HG03520 (cell line): ENCODE results near the gene ZNF350.
"Not testable (repeated sequence)": the region's sequence is repeated elsewhere in the genome, so short reads cannot be mapped to it uniquely, and the experiment has no call there.

Experiments
- ATAC-seq: cut with Tn5 transposase; IDR thresholded peaks from one replicate; pipeline ENCODE4 v1.9.1; 2021; ENCODE audit warnings: mild to moderate bottlenecking, moderate library complexity; ENCODE audit not compliant: unreplicated experiment

Gene ZNF350

GRCh38 chr19:51986309-51987291 lies at the start of gene ZNF350:
Gene ZNF350 (minus strand): TSS chr19:51986840. CDS start chr19:51974360, 12,480 bp downstream.
- no peak for ATAC-seq

- no peak for ATAC-seq
These were observed 47.5 kb upstream of the ZNF350 start for GRCh38 chr19:52034051-52034728.

- peak; percentile 26 for ATAC-seq
These were observed 42.1 kb upstream of the ZNF350 start for GRCh38 chr19:52028780-52029123.

- peak; percentile 86 for ATAC-seq
These were observed 41.6 kb upstream of the ZNF350 start, which contains the start of gene ZNF614 for GRCh38 chr19:52028027-52028779. Gene ZNF614 (minus strand): TSS chr19:52028379. CDS start chr19:52025745, 2,634 bp downstream.

GRCh38 chr19:52026255-52026990 lies 39.8 kb upstream of the ZNF350 start:
- not testable (repeated sequence) for ATAC-seq

GRCh38 chr19:52024478-52024877 lies 37.8 kb upstream of the ZNF350 start:
- ATAC-seq: not testable (repeated sequence)

GRCh38 chr19:52022193-52022592 lies 35.6 kb upstream of the ZNF350 start:
- no peak for ATAC-seq

GRCh38 chr19:52020506-52020905 lies 33.9 kb upstream of the ZNF350 start:
- no peak for ATAC-seq

- no peak for ATAC-seq
These were observed 24.0 kb upstream of the ZNF350 start for GRCh38 chr19:52010674-52011073.

GRCh38 chr19:52007806-52008557 lies 21.3 kb upstream of the ZNF350 start, which contains the start of gene ZNF615:
Gene ZNF615 (minus strand): TSS chr19:52008211. CDS start chr19:52003711, 4,500 bp downstream.
- no peak for ATAC-seq

GRCh38 chr19:52007451-52007805 lies 20.8 kb upstream of the ZNF350 start:
- no peak for ATAC-seq

GRCh38 chr19:51994048-51994644 lies 7.5 kb upstream of the ZNF350 start:
- ATAC-seq: no peak

- ATAC-seq: no peak
These were observed 6.8 kb upstream of the ZNF350 start for GRCh38 chr19:51993422-51993821.

GRCh38 chr19:51983361-51983760 lies 3.3 kb downstream of the ZNF350 start:
- ATAC-seq: no peak

- not testable (repeated sequence) for ATAC-seq
These were observed 5.7 kb downstream of the ZNF350 start for GRCh38 chr19:51980926-51981325.

GRCh38 chr19:51980116-51980736 lies 6.4 kb downstream of the ZNF350 start:
- ATAC-seq: no peak

- no peak for ATAC-seq
These were observed 7.8 kb downstream of the ZNF350 start for GRCh38 chr19:51978882-51979281.

GRCh38 chr19:51977346-51977745 lies 9.3 kb downstream of the ZNF350 start:
- ATAC-seq: no peak

- ATAC-seq: no peak
These were observed 9.8 kb downstream of the ZNF350 start for GRCh38 chr19:51976852-51977251.
